Sciatic nerve (tissue), 2 donors: ENCODE results near the gene KLF1. TPM values are rescaled to one million over a fixed set of nuclear protein-coding genes. Genes with fewer than 3 reads are reported as not detected.
"Not testable (repeated sequence)": the region's sequence is repeated elsewhere in the genome, so short reads cannot be mapped to it uniquely, and the experiment has no call there.

Experiments
- ATAC-seq: fragments of 200-7000 bp; cut with Tn5 transposase; one replicate; pipeline ENCODE4 v1.9.1; 2020; ENCODE audit warnings: mild to moderate bottlenecking, moderate library complexity
- DNase-seq: peaks from one replicate; pipeline ENCODE4 v3.0.0-alpha.2; 2020; ENCODE audit warnings: low spot score
- intact Hi-C: fragments of 100-400 bp; cut with DNase I; formaldehyde crosslinking; loops from one replicate; pipeline ENCODE4 v1.14.2; 2022
- total RNA-seq: library from RNA; stranded (reverse); fragmentation: NEBNext Ultra II Directional; extraction: Animal tissue kit (Norgen Biotek cat#: 25700); gene quantifications from one replicate; pipeline ENCODE4 v1.2.1, GENCODE V29; 2021
- donor health status: DM: no; HTN: no; CAD: no.
- donor health status: DM: no; HTN: no; CAD: no.

The KLF1 gene
- total RNA-seq, 1 donor from 2014 or later, result 1.1 TPM

GRCh38 chr19:12872255-12872654 is 14.7 kb downstream of the KLF1 start:
- intact Hi-C loops, result no loop called here
- DNase-seq (no peak), ATAC-seq (no peak)

- no peak for DNase-seq
- intact Hi-C loops, result no loop called here
- ATAC-seq, result no peak
These were observed 15.3 kb downstream of the KLF1 start for GRCh38 chr19:12871681-12872080.

GRCh38 chr19:12868540-12869112 is 18.4 kb downstream of the KLF1 start:
- ATAC-seq, result no peak
- intact Hi-C loops, result no loop called here
- DNase-seq, result no peak

- ATAC-seq (peak; percentile 76), DNase-seq (peak; percentile 79)
- intact Hi-C loops, result no loop called here
These were observed 19.6 kb downstream of the KLF1 start for GRCh38 chr19:12867120-12868099.

- DNase-seq, result no peak
- ATAC-seq, result no peak
- intact Hi-C loops, result no loop called here
These were observed 20.4 kb downstream of the KLF1 start for GRCh38 chr19:12866416-12867119.

GRCh38 chr19:12865746-12866415 is 21.1 kb downstream of the KLF1 start:
- intact Hi-C loops, result no loop called here
- ATAC-seq (no peak), DNase-seq (no peak)

- no peak for DNase-seq
- intact Hi-C loops, result no loop called here
- no peak for ATAC-seq
These were observed 22.0 kb downstream of the KLF1 start for GRCh38 chr19:12864721-12865715.

- ATAC-seq, result no peak
- no peak for DNase-seq
- intact Hi-C loops, result no loop called here
These were observed 22.9 kb downstream of the KLF1 start for GRCh38 chr19:12864143-12864542.

GRCh38 chr19:12859546-12859945 is 27.5 kb downstream of the KLF1 start:
- no peak for DNase-seq
- ATAC-seq, result no peak

GRCh38 chr19:12858041-12858928 is 28.7 kb downstream of the KLF1 start:
- ATAC-seq, result no peak
- intact Hi-C loops, result no loop called here
- no peak for DNase-seq

More at GRCh38 chr19:12859546-12859945, 27.5 kb downstream of the KLF1 start:
- intact Hi-C loops, result no loop called here

GRCh38 chr19:12856653-12857052 is 30.3 kb downstream of the KLF1 start:
- no peak for DNase-seq
- no peak for ATAC-seq
- intact Hi-C loops, result no loop called here

GRCh38 chr19:12847159-12848139 is 39.6 kb downstream of the KLF1 start:
- ATAC-seq (peak; percentile 97), DNase-seq (peak; percentile 92)
- intact Hi-C loops, result loop anchor here (5.0 kb wide), 1 partner anchor 90 kb away; no protein-coding TSS in a partner anchor

- not testable (repeated sequence) for ATAC-seq
These were observed 40.4 kb downstream of the KLF1 start for GRCh38 chr19:12846613-12847012.

GRCh38 chr19:12843999-12844732 is 42.8 kb downstream of the KLF1 start:
- no peak for ATAC-seq
- no peak for DNase-seq
- intact Hi-C loops, result no loop called here

More at GRCh38 chr19:12846613-12847012, 40.4 kb downstream of the KLF1 start:
- intact Hi-C loops, result loop anchor here (5.0 kb wide), 1 partner anchor 89 kb away; no protein-coding TSS in a partner anchor
- not testable (repeated sequence) for DNase-seq

- DNase-seq (peak; percentile 61), ATAC-seq (no peak)
- intact Hi-C loops, result no loop called here
These were observed 43.7 kb downstream of the KLF1 start for GRCh38 chr19:12843328-12843727.
